HG02973 (cell line): ENCODE results near the gene TRIM46.
"Not testable (repeated sequence)": the region's sequence is repeated elsewhere in the genome, so short reads cannot be mapped to it uniquely, and the experiment has no call there.

ENCODE experiments used
- ATAC-seq: cut with Tn5 transposase; IDR thresholded peaks from one replicate; pipeline ENCODE4 v1.9.1; 2021; ENCODE audit warnings: moderate library complexity; ENCODE audit not compliant: unreplicated experiment

TRIM46 gene

DNA sequence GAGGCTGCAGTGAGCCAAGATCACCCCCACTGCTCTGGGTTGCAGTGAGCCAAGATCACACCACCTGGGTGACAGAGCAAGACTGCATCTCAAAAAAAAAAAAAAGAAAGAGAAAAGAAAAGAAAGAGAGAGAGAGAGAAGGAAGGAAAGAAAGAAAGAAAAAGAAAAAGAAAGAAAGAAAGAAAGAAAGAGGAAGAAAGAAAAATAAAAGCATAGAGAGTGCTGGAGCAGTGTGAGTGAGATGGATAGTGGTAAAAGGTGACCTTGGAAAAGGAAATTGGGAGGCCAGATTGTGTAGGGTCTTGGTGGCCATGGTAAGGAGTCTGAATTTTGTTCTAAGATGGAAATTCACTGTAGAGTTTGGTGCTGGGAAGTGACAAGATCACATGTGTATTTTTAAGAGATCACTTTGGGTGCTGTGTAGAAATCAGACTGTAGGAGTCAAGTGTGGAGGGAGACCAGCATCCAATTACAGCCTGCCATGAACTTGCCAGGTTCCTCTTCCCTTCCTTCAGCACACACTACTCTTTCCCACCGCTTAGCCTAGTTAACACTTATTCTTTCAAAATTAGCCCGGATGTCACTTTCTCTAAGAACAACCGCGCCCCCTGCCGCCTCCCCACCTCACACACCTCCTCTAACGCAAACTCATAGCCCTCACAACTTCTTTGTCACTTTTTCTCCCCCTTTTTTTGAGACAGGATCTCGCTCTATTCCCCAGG lies 52.7 kb downstream of the TRIM46 start:
- no peak for ATAC-seq

- ATAC-seq: no peak
Observed at GRCh38 chr1:155226910-155227260, 53.2 kb downstream of the TRIM46 start.

- ATAC-seq: peak; percentile 82
Observed at GRCh38 chr1:155227261-155228095, 53.8 kb downstream of the TRIM46 start.

DNA sequence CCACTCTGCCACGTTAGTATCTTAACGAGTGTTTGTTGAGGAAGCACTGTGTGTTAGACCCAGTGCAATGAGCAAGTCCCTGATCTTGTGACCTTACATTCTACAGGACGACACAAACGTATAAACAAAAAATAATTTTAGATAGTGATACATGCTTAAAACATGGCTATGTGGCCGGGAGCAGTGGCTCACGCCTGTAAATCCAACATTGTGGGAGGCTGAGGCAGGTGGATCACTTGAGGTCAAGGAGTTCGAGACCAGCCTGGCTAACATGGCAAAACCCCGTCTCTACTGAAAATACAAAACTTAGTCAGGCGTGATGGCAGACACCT lies 54.4 kb downstream of the TRIM46 start:
- ATAC-seq: no peak

- not testable (repeated sequence) for ATAC-seq
Observed at GRCh38 chr1:155231302-155231701, 57.7 kb downstream of the TRIM46 start.

DNA sequence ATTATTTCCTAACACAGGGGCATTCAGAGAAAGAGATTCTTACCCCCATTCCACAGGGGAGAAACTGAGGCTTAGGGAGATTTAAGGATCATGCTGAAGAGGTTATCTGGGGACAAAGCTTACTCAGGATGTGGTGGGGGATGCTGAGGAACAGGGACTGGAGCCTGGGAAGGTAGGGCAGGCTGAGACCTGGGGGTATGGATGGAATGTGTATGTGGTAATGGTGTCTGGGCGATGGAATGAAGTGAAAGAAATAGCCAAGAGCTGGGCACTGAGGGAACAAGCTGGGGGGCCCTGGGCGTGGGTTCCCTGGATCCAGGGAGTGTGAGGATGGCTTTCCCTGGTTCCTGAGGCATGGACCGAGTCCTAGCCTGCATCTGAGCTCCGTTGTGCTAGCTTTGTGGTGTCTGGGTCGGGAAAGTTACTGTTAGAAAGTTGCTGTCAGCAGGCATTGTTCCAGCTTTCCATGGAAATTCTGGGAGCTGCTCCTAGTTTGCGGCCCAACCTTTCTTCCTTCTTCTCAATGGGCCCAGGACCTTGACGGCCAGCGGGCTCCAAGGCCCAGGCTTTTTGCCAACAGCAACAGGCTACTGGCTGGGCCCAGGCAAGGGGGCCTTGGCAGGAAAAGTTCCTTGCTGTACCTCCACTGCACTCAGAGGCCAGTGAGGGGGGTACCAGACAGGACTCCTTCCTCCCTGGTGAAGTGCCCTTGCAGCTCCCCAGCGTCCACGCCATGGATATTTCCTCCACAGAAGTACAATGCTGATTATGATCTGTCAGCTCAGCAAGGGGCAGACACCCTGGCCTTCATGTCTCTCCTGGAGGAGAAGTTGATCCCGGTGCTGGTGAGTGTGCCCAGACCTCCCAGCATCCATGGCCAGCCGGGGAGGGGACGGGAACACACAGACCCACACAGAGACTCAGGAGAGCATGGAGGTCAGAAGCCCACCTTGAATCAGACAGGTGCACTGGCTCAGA lies 58.6 kb downstream of the TRIM46 start:
- not testable (repeated sequence) for ATAC-seq

DNA sequence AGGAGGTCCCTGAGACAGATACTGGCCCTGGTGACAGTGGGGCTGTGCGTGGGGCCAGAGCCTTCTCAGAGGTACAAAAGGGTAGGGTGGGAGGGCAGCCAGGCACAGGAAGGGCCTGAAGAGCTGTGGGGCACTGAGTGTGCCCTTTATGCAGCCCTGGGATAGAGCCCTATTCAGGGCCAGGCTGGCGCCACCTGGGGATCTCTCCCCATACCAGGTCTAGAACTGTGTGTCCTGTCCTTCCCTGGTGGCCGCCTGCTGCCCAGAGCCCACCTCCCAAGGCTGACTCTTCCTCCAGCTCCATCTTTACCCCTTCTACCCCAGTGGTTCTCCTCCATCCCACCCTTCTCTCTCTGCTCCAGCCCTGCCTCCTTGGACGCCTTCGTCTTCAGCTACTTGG lies 59.9 kb downstream of the TRIM46 start:
- ATAC-seq: not testable (repeated sequence)
